ENCODE data around the gene PPP4R4. TPM values are rescaled to one million over a fixed set of nuclear protein-coding genes. Genes with fewer than 3 reads are reported as not detected.

PPP4R4 gene
- polyA plus RNA-seq, 3 donors = 0.08 TPM; not detected in 2

DNA sequence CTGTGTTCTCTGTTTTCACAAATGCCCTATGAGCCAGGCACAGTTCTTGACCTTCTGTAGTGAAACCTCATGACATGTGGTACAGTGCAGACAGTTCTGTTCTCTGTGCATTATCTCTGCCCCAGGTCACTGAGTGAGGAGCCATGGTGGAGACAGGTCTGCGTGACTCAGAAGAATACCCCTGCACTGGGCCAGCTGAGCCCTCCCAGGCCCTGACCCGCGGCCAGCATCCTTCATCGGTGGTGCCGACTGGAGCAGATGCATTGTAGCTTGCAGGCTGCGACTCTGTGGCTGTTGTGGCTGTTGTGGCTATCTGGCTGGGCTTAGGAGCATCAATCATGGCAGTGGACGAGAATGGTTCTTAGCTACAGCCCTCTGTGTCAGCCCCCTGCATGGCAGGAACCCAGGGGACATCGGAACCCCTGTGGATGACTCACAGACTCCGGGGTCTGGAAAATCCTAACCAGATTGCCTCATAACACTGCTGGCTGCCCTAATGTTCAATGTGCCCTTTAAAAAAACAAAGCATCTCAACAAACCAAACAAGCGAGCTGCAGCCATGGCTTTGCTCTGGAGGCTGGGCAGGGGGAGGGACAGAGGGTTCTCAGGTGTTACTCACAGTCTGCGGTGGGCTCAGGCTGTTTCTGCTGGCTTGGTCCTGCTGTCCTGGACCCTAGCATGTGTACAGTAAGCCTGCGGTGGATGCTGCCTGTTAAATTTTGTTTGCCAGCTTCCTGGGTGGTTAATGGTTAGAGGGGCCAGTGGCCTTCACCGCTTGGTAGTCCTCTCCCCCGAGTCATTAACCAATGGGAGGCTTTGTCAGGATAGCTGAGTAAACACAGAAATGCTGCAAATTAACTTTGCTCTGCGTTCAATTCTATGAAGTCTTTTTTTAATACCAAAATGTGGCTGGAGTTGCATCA, 148.8 kb downstream of the PPP4R4 start, which contains the start of gene SERPINA6:
Gene SERPINA6, minus strand, starts transcription at position 689 of the 923 bp plus-strand sequence. CDS start 8,688 bp downstream, outside the sequence.
- Histone ChIP-seq H3K27me3 (ENCODE audit: control insufficient read depth in 2 of 2, insufficient read depth in 2 of 2, low read length in 2 of 2) (peaks cover 0 to 8% of the 10 kb centered on the region in 2 donors), H3K27ac (ENCODE audit: low read depth in 1 of 2, low read length in 2 of 2) (no peak within 1 kb of the TSS), H3K4me2 (replicated peaks; ENCODE audit: extremely low read depth, low read length, poor library complexity, severe bottlenecking) (no peak within 1 kb of the TSS), H3K4me3 (replicated peaks in 1 of 3; ENCODE audit: low read depth in 2 of 3, low read length in 3 of 3) (no peak within 1 kb of the TSS), H3K4me1 (ENCODE audit: control insufficient read depth in 1 of 2, insufficient read depth in 2 of 2, low read length in 2 of 2) (no peaks in the 10 kb centered on the region), H3K9me3 (replicated peaks in 1 of 2; ENCODE audit: control insufficient read depth in 1 of 2, insufficient read depth in 1 of 2, low read length in 2 of 2) (no peaks in the 10 kb centered on the region), H3K36me3 (replicated peaks in 1 of 2; ENCODE audit: control insufficient read depth in 1 of 2, insufficient read depth in 2 of 2, low read length in 2 of 2) (no peaks in the 10 kb centered on the region), H4K20me1 (ENCODE audit: insufficient read depth, low read length) (no peaks in the 10 kb centered on the region), H3K79me2 (ENCODE audit: insufficient read depth, low read length) (no peaks in the 10 kb centered on the region), H3K9ac (ENCODE audit: insufficient read depth, low read length, poor library complexity, severe bottlenecking) (no peak within 1 kb of the TSS), H2AFZ (ENCODE audit: insufficient read depth, low read depth, low read length, poor library complexity, severe bottlenecking) (no peak within 1 kb of the TSS)
- H3K27me3 Mint-ChIP-seq (ENCODE audit: low read depth in 3 of 3) = peaks cover 10 to 19% (median 11%) of the 10 kb centered on the region in 3 donors
- H3K4me1 Mint-ChIP-seq = no peaks in the 10 kb centered on the region
- no peak within 1 kb of the TSS for H3K27ac Mint-ChIP-seq
- no peak within 1 kb of the TSS for H3K4me3 Mint-ChIP-seq
- H3K9me3 Mint-ChIP-seq = peaks cover 0 to 5% (median under 1%) of the 10 kb centered on the region in 7 donors
- TF ChIP-seq, protein P1, sequence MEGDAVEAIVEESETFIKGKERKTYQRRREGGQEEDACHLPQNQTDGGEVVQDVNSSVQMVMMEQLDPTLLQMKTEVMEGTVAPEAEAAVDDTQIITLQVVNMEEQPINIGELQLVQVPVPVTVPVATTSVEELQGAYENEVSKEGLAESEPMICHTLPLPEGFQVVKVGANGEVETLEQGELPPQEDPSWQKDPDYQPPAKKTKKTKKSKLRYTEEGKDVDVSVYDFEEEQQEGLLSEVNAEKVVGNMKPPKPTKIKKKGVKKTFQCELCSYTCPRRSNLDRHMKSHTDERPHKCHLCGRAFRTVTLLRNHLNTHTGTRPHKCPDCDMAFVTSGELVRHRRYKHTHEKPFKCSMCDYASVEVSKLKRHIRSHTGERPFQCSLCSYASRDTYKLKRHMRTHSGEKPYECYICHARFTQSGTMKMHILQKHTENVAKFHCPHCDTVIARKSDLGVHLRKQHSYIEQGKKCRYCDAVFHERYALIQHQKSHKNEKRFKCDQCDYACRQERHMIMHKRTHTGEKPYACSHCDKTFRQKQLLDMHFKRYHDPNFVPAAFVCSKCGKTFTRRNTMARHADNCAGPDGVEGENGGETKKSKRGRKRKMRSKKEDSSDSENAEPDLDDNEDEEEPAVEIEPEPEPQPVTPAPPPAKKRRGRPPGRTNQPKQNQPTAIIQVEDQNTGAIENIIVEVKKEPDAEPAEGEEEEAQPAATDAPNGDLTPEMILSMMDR (IDR thresholded peaks at IDR 0.05) = no peak
- no peak for DNase-seq
- 82% methylated on average over 13 of the region's 15 CpGs for WGBS (ENCODE audit: insufficient coverage)
- intact Hi-C loops (cut with micrococcal nuclease) = no loop called here
- H3K36me3 Mint-ChIP-seq = no peaks in the 10 kb centered on the region

DNA sequence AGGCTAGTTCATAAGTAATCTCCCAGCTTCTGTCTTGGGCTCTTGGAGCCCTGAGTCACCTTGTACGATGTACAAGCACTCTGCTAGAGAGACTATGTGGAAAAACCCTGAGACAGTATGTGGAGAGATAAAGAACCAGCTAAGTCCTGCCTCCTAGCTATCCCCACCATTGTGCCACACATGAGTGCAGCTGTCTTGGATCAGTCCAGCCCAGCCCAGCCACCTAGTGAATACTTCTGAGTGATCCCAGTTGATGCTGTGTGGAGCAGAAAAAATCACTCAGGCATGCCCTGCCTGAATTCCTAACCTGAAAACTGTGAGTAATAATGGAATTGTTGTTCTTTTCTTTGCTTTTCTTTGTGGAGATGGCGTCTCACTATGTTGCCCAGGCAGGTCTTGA, 154.1 kb downstream of the PPP4R4 start:
- Histone ChIP-seq H3K4me1 (ENCODE audit: control insufficient read depth in 1 of 2, insufficient read depth in 2 of 2, low read length in 2 of 2) (no peaks in the 10 kb centered on the region), H3K4me2 (replicated peaks; ENCODE audit: extremely low read depth, low read length, poor library complexity, severe bottlenecking) (no peak overlapping the region), H3K79me2 (ENCODE audit: insufficient read depth, low read length) (no peaks in the 10 kb centered on the region), H3K36me3 (replicated peaks in 1 of 2; ENCODE audit: control insufficient read depth in 1 of 2, insufficient read depth in 2 of 2, low read length in 2 of 2) (no peaks in the 10 kb centered on the region), H3K27me3 (ENCODE audit: control insufficient read depth in 2 of 2, insufficient read depth in 2 of 2, low read length in 2 of 2) (peaks cover 0 to 10% of the 10 kb centered on the region in 2 donors), H4K20me1 (ENCODE audit: insufficient read depth, low read length) (no peaks in the 10 kb centered on the region), H3K9ac (ENCODE audit: insufficient read depth, low read length, poor library complexity, severe bottlenecking) (no peak overlapping the region), H3K4me3 (replicated peaks in 1 of 3; ENCODE audit: low read depth in 2 of 3, low read length in 3 of 3) (no peak overlapping the region), H2AFZ (ENCODE audit: insufficient read depth, low read depth, low read length, poor library complexity, severe bottlenecking) (no peak overlapping the region), H3K9me3 (replicated peaks in 1 of 2; ENCODE audit: control insufficient read depth in 1 of 2, insufficient read depth in 1 of 2, low read length in 2 of 2) (no peaks in the 10 kb centered on the region), H3K27ac (ENCODE audit: low read depth in 1 of 2, low read length in 2 of 2) (no peak overlapping the region)
- H3K4me1 Mint-ChIP-seq = no peaks in the 10 kb centered on the region
- intact Hi-C loops (cut with micrococcal nuclease) = no loop called here
- no peak for DNase-seq
- H3K4me3 Mint-ChIP-seq = no peak overlapping the region
- H3K27me3 Mint-ChIP-seq (ENCODE audit: low read depth in 3 of 3) = peaks cover 7 to 30% (median 14%) of the 10 kb centered on the region in 3 donors
- H3K36me3 Mint-ChIP-seq = no peaks in the 10 kb centered on the region
- no peak overlapping the region for H3K27ac Mint-ChIP-seq
- no CpG with 5 or more reads among the region's 2 CpGs for WGBS (ENCODE audit: insufficient coverage)
- peaks cover 0 to 5% (median 0%) of the 10 kb centered on the region in 7 donors for H3K9me3 Mint-ChIP-seq
- TF ChIP-seq, protein P1 (IDR thresholded peaks at IDR 0.05) = no peak

Other genes starting within 250 kb of the PPP4R4 start
- gene FAM181A, start 247.0 kb upstream of the PPP4R4 start, polyA plus RNA-seq = not detected
- 1 to 10 TPM in 2 of 3 donors, under 1 TPM in 1; 0.25 to 2.5 (median 1.4) TPM for gene ASB2, start 197.8 kb upstream of the PPP4R4 start, polyA plus RNA-seq
- gene CCDC197, start 177.0 kb upstream of the PPP4R4 start, polyA plus RNA-seq = not detected
- gene OTUB2, start 148.0 kb upstream of the PPP4R4 start, polyA plus RNA-seq = under 1 TPM; 0.25 to 0.95 (median 0.28) TPM
- gene DDX24, start 93.1 kb upstream of the PPP4R4 start, polyA plus RNA-seq = 10 to 100 TPM; 51.2 to 68.0 (median 53.8) TPM
- gene IFI27L1, start 93.0 kb upstream of the PPP4R4 start, polyA plus RNA-seq = 1 to 10 TPM; 2.1 to 3.1 (median 2.2) TPM
- gene IFI27, start 63.6 kb upstream of the PPP4R4 start, polyA plus RNA-seq = 1 to 10 TPM; 3.0 to 3.9 (median 3.3) TPM
- gene IFI27L2, start 44.7 kb upstream of the PPP4R4 start, polyA plus RNA-seq = 100 to 1,000 TPM in 1 of 3 donors, 10 to 100 TPM in 2; 55.4 to 156 (median 96.1) TPM
- gene SERPINA10, start 118.9 kb downstream of the PPP4R4 start, polyA plus RNA-seq = not detected
- not detected for gene SERPINA6, start 149.0 kb downstream of the PPP4R4 start, polyA plus RNA-seq
- under 1 TPM in 1 of 3 donors, not detected in 2; 0.09 TPM for gene SERPINA2, start 192.4 kb downstream of the PPP4R4 start, polyA plus RNA-seq
- 1,000 to 10,000 TPM; 1,278 to 2,075 (median 2,042) TPM for gene SERPINA1, start 214.3 kb downstream of the PPP4R4 start, polyA plus RNA-seq

Measured in CD14-positive monocyte (primary cell).